T-helper 1 cell treated with Interleukin-12 subunit alpha and Interleukin-12 subunit beta and Interleukin-4 antibody, amounts not matched to agents 30 μg/mL and 1 μg/mL, for 36 hours (primary cell): Measurements from ENCODE around the gene SLC2A10.

ENCODE experiments used
- H3K27ac Mint-ChIP-seq: one replicate; pipeline ENCODE4 v1.8.0; 2021; ENCODE audit warnings: mild to moderate bottlenecking, mixed read lengths
- H3K27me3 Mint-ChIP-seq: one replicate; pipeline ENCODE4 v1.8.0; 2021; ENCODE audit warnings: low read depth, mixed read lengths
- H3K36me3 Mint-ChIP-seq: one replicate; pipeline ENCODE4 v1.8.0; 2021; ENCODE audit warnings: low read depth, mixed read lengths
- H3K4me1 Mint-ChIP-seq: one replicate; pipeline ENCODE4 v1.8.0; 2021; ENCODE audit warnings: low read depth, mixed read lengths
- H3K4me3 Mint-ChIP-seq: one replicate; pipeline ENCODE4 v1.8.0; 2021; ENCODE audit warnings: mild to moderate bottlenecking, moderate library complexity, mixed read lengths
- H3K9me3 Mint-ChIP-seq: one replicate; pipeline ENCODE4 v1.8.0; 2021; ENCODE audit warnings: mixed read lengths

The SLC2A10 gene

GRCh38 chr20:46704714-46705377 is 4.6 kb upstream of the SLC2A10 start:
- Mint-ChIP-seq H3K9me3 (no peaks in the 10 kb centered on the region), H3K27me3 (peaks cover 56% of the 10 kb centered on the region)

GRCh38 chr20:46705378-46705729 is 4.1 kb upstream of the SLC2A10 start:
- H3K4me1 Mint-ChIP-seq: peaks cover 5% of the 10 kb centered on the region

More at GRCh38 chr20:46704714-46705377, 4.6 kb upstream of the SLC2A10 start:
- H3K4me3 Mint-ChIP-seq: no peak overlapping the region
- peaks cover 4% of the 10 kb centered on the region for H3K4me1 Mint-ChIP-seq
- H3K27ac Mint-ChIP-seq: no peak overlapping the region
- no peaks in the 10 kb centered on the region for H3K36me3 Mint-ChIP-seq

GRCh38 chr20:46706242-46706641 is 3.2 kb upstream of the SLC2A10 start:
- Mint-ChIP-seq H3K4me1 (peaks cover 5% of the 10 kb centered on the region), H3K36me3 (no peaks in the 10 kb centered on the region), H3K27me3 (peaks cover 60% of the 10 kb centered on the region), H3K27ac (no peak overlapping the region), H3K4me3 (no peak overlapping the region), H3K9me3 (no peaks in the 10 kb centered on the region)

More at GRCh38 chr20:46705378-46705729, 4.1 kb upstream of the SLC2A10 start:
- Mint-ChIP-seq H3K9me3 (no peaks in the 10 kb centered on the region), H3K27ac (no peak overlapping the region), H3K27me3 (peaks cover 56% of the 10 kb centered on the region), H3K36me3 (no peaks in the 10 kb centered on the region), H3K4me3 (no peak overlapping the region)

GRCh38 chr20:46708172-46708860 is 1.1 kb upstream of the SLC2A10 start:
- Mint-ChIP-seq H3K9me3 (no peaks in the 10 kb centered on the region), H3K27me3 (peaks cover 70% of the 10 kb centered on the region), H3K36me3 (no peaks in the 10 kb centered on the region), H3K4me3 (no peak overlapping the region), H3K4me1 (peaks cover 5% of the 10 kb centered on the region), H3K27ac (no peak overlapping the region)

GRCh38 chr20:46709055-46709458 is 392 bp upstream of the SLC2A10 start:
- Mint-ChIP-seq H3K4me1 (peaks cover 5% of the 10 kb centered on the region), H3K36me3 (no peaks in the 10 kb centered on the region), H3K27ac (no peak overlapping the region), H3K27me3 (peaks cover 67% of the 10 kb centered on the region), H3K9me3 (no peaks in the 10 kb centered on the region), H3K4me3 (peak overlapping the region; percentile 1)

GRCh38 chr20:46710153-46710913 is 884 bp downstream of the SLC2A10 start:
- Mint-ChIP-seq H3K4me1 (peaks cover 5% of the 10 kb centered on the region), H3K27me3 (peaks cover 56% of the 10 kb centered on the region), H3K36me3 (no peaks in the 10 kb centered on the region), H3K9me3 (no peaks in the 10 kb centered on the region), H3K4me3 (no peak overlapping the region), H3K27ac (no peak overlapping the region)

GRCh38 chr20:46712056-46712636 is 2.7 kb downstream of the SLC2A10 start:
- peaks cover 5% of the 10 kb centered on the region for H3K4me1 Mint-ChIP-seq
- H3K9me3 Mint-ChIP-seq: no peaks in the 10 kb centered on the region
- H3K27ac Mint-ChIP-seq: no peak overlapping the region
- H3K4me3 Mint-ChIP-seq: no peak overlapping the region
- H3K36me3 Mint-ChIP-seq: no peaks in the 10 kb centered on the region
- H3K27me3 Mint-ChIP-seq: peaks cover 46% of the 10 kb centered on the region

GRCh38 chr20:46713957-46714834 is 4.7 kb downstream of the SLC2A10 start:
- Mint-ChIP-seq H3K36me3 (no peaks in the 10 kb centered on the region), H3K27ac (no peak overlapping the region), H3K27me3 (peaks cover 26% of the 10 kb centered on the region), H3K4me1 (peaks cover 2% of the 10 kb centered on the region), H3K9me3 (no peaks in the 10 kb centered on the region), H3K4me3 (no peak overlapping the region)

- H3K4me3 Mint-ChIP-seq: no peak overlapping the region
- H3K27ac Mint-ChIP-seq: no peak overlapping the region
- peaks cover 19% of the 10 kb centered on the region for H3K27me3 Mint-ChIP-seq
- peaks cover 11% of the 10 kb centered on the region for H3K9me3 Mint-ChIP-seq
- H3K36me3 Mint-ChIP-seq: no peaks in the 10 kb centered on the region
- no peaks in the 10 kb centered on the region for H3K4me1 Mint-ChIP-seq
These were observed 5.9 kb downstream of the SLC2A10 start for GRCh38 chr20:46715292-46715756.

GRCh38 chr20:46717818-46718541 is 8.5 kb downstream of the SLC2A10 start:
- H3K4me1 Mint-ChIP-seq: no peaks in the 10 kb centered on the region
- H3K36me3 Mint-ChIP-seq: no peaks in the 10 kb centered on the region
- no peak overlapping the region for H3K4me3 Mint-ChIP-seq

GRCh38 chr20:46720019-46720418 is 10.6 kb downstream of the SLC2A10 start:
- H3K4me3 Mint-ChIP-seq: no peak overlapping the region
- peaks cover 17% of the 10 kb centered on the region for H3K9me3 Mint-ChIP-seq
- no peaks in the 10 kb centered on the region for H3K36me3 Mint-ChIP-seq
- H3K27ac Mint-ChIP-seq: no peak overlapping the region
- H3K4me1 Mint-ChIP-seq: no peaks in the 10 kb centered on the region
- H3K27me3 Mint-ChIP-seq: no peaks in the 10 kb centered on the region

More at GRCh38 chr20:46717818-46718541, 8.5 kb downstream of the SLC2A10 start:
- Mint-ChIP-seq H3K9me3 (peaks cover 17% of the 10 kb centered on the region), H3K27me3 (peaks cover 4% of the 10 kb centered on the region), H3K27ac (no peak overlapping the region)

GRCh38 chr20:46720776-46721425 is 11.5 kb downstream of the SLC2A10 start:
- Mint-ChIP-seq H3K4me3 (no peak overlapping the region), H3K9me3 (peaks cover 17% of the 10 kb centered on the region), H3K27ac (no peak overlapping the region), H3K27me3 (no peaks in the 10 kb centered on the region), H3K36me3 (no peaks in the 10 kb centered on the region), H3K4me1 (no peaks in the 10 kb centered on the region)

GRCh38 chr20:46721476-46721875 is 12.0 kb downstream of the SLC2A10 start:
- Mint-ChIP-seq H3K36me3 (no peaks in the 10 kb centered on the region), H3K9me3 (peaks cover 17% of the 10 kb centered on the region), H3K27me3 (no peaks in the 10 kb centered on the region), H3K4me3 (no peak overlapping the region), H3K4me1 (no peaks in the 10 kb centered on the region), H3K27ac (no peak overlapping the region)
